GM04504 (cell line): ENCODE data around the gene PXYLP1.

ENCODE experiments used
- DNase-seq: peaks from one replicate; pipeline ENCODE4 v3.0.0-alpha.2; 2012; ENCODE audit warnings: low read depth

Gene PXYLP1

GRCh38 chr3:141273700-141274410 is 42.2 kb downstream of the PXYLP1 start:
- DNase-seq: no peak

GRCh38 chr3:141274411-141275031 is 42.9 kb downstream of the PXYLP1 start:
- DNase-seq: no peak

DNA sequence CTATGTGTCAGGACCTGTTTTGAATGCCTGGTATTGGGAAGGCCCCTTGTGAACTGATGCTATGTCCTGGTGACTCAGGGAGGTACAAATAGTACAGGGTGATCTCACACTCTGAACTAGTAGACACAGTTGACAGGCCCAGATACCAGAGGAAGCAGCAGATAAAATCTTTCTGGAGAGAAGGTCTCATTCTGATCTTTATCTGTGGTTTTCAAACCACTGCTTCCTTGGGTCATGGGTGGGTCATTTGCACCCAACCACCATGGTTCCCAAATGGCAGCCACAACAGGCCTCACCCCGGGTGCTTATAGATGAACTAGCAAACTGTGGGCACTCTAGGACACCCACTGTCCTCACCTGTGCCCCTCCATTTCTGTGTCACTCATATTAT is 43.4 kb downstream of the PXYLP1 start:
- DNase-seq: no peak

DNA sequence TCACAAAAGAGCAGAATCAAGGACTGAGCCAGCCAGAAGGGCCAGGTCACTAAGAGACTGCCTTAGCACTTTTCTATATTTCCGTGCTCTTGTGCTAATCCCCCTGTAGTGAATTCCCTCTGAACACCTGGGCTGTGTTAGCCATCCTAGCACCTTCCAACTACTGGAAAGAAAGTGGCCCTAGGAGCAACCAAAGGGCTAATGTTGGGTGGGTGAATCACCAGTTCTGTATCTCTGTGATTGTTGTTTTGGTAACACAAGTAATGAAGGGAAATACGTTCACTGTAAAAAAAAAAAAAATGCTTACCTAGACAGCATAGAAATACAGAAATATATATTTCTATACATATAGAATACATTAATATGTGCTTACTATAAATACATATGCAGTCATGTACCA is 43.9 kb downstream of the PXYLP1 start:
- no peak for DNase-seq

DNA sequence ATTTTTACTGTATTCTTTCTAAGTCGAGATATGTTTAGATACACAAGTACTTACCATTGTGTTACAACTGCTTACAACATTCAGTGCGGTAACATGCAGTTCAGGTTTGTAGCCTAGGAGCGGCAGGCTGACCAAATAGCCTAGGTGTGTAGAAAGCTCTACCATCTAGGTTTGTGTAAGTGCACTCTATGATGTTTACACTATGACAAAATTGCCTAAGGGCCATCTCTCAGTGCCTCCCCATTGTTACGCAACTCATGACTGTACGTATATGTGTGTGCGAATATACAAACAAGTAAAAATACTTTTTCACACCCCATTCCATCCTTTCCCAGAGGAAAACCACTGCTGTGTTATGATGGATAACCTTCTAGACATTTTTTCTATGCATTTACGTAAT is 44.3 kb downstream of the PXYLP1 start:
- no peak for DNase-seq

DNA sequence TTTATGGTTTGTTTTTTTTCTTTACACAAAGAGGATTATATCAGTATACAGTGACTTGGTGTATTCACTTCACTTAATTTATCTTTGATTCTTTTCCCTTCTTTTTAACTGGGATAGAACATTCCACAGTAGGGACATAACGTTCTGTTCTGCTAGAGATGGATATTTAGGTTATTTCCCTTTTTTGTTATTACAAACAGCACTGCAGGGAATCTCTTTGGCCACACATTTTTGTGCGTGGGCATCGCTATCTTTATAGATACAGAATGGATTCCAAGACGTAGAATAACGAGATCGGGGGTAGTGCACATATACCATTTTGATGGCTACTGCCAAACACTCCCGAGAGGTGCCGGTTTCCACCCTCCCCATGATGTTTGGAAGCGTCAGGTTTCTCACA is 44.8 kb downstream of the PXYLP1 start:
- DNase-seq: no peak

DNA sequence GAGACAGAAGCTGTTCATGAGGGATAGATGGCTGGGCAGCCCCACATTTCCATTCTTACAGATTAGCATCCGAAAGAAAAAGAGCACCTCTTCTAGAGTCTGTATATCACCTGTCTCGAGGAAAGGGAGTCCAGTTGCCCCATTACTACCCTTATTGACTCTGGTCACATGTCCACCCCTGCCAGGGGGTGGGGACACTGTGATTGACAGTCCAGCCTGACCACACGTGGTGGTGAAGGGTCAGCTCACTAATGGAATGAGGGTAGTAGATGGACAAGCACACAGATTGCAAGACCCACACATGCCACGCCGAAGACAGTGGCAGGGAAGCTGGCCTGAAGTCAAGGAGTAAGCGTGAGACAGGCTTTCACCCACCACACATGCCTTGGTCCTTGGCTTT is 45.8 kb downstream of the PXYLP1 start:
- DNase-seq: no peak

DNA sequence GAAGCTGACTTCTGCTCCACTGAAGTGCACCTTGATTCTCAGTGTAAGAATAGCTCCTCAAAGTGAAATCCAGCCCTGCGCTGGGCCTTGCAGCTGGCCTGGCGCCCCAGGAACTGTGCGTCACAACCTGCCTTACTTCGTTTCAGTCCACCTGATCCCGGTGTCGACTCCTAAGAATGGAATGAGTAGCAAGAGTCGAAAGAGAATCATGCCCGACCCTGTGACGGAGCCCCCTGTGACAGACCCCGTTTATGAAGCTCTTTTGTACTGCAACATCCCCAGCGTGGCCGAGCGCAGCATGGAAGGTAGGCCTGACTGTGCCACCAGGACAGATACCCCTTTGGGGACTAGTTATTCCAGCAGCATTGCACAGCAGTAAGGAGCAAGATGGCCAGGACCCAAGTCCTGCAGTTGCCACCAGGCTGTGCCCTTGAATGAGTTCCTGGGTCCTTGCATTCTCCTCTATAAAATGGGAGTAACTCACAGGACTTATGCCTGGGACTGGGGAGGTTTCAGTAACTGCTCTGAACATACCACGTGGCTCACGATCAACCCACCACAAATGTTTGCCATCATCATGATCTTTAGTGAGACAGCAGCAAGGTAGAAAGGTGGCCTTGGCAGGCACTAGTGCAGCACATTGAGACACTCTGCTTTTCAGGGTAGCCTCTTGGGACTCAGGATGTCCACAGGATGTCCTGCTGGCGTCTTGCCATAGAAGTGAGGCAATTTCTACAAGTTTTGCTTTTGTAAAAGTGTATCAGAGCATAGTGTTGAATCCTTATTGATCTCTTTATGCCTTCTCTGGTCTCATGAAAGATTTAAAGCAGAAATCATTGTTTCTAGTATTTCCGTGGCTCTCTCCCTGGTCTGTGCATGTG is 46.8 kb downstream of the PXYLP1 start:
- DNase-seq: no peak

GRCh38 chr3:141279077-141279967 is 47.7 kb downstream of the PXYLP1 start:
- no peak for DNase-seq

DNA sequence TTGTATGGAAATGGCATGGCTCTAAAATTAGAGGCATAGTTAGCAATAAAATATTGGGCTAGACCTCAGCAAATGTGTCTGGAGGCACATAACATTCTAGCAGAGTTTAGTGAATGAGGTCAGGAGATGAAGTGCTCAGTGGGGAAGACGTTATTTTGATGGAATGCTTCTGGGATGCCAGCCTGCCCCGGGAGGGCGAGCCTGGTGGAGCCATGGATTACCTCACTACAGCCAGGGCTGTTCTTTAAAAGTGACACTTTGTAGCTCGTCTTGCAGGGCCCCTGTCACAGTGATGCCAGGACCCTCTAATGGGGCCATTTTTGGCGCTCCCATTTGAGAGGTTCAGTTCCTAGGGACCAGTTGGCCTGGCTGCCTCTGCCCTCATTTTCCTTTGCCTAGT is 48.5 kb downstream of the PXYLP1 start:
- peak; percentile 64 for DNase-seq

GRCh38 chr3:141280690-141281089 is 49.1 kb downstream of the PXYLP1 start:
- no peak for DNase-seq

DNA sequence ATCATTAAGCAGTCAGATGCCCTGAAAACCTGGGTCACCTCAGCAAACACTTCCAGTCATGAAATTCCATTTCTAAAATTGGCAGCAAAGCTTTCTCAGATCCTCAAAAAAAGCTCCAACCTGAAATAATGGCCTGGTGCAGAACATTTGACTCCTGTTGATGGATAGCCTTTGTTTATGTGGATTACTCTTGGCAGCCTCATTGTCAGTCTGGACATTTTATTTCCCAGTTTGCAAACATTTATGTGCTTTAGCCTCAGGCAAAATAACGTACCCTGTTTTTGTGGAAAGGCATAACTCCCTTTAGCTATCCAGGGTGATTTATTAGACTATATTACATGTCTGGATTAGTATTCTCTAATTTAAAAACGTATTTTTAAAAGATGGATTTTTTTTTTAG is 53.9 kb downstream of the PXYLP1 start:
- DNase-seq: no peak

GRCh38 chr3:141286856-141287255 is 55.2 kb downstream of the PXYLP1 start:
- no peak for DNase-seq

DNA sequence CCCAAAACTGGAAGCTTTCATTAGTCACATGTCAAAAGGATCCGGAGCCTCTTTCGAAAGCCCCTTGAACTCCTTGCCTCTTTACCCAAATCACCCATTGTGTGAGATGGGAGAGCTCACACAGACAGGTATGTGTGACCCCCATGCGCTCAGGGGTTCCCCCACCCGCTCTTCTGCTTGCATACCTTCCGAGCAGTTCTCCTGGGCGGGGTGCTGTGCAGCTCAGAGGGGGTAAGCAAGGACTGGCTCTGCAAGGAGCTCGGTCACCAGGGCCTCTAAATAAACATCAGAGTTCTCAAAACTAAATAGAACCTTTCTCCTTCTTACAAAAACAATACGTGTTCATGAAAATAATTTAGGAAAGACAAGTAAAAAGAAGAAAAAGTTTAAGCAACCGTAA is 55.7 kb downstream of the PXYLP1 start:
- DNase-seq: no peak

GRCh38 chr3:141288336-141288990 is 56.8 kb downstream of the PXYLP1 start:
- DNase-seq: no peak

GRCh38 chr3:141289228-141289772 is 57.7 kb downstream of the PXYLP1 start:
- no peak for DNase-seq

GRCh38 chr3:141291559-141292355 is 60.1 kb downstream of the PXYLP1 start:
- DNase-seq: no peak

DNA sequence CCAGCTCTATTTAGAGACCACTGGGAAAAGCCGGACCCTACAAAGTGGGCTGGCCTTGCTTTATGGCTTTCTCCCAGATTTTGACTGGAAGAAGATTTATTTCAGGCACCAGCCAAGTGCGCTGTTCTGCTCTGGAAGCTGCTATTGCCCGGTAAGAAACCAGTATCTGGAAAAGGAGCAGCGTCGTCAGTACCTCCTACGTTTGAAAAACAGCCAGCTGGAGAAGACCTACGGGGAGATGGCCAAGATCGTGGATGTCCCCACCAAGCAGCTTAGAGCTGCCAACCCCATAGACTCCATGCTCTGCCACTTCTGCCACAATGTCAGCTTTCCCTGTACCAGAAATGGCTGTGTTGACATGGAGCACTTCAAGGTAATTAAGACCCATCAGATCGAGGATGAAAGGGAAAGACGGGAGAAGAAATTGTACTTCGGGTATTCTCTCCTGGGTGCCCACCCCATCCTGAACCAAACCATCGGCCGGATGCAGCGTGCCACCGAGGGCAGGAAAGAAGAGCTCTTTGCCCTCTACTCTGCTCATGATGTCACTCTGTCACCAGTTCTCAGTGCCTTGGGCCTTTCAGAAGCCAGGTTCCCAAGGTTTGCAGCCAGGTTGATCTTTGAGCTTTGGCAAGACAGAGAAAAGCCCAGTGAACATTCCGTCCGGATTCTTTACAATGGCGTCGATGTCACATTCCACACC is 60.9 kb downstream of the PXYLP1 start:
- DNase-seq: no peak

DNA sequence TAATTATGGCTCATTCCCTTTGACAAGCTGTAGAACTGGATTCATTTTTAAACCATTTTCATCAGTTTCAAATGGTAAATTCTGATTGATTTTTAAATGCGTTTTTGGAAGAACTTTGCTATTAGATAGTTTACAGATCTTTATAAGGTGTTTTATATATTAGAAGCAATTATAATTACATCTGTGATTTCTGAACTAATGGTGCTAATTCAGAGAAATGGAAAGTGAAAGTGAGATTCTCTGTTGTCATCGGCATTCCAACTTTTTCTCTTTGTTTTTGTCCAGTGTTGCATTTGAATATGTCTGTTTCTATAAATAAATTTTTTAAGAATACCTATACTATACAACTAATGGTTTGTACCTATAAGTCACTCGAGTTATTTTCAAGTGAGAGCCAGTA is 62.7 kb downstream of the PXYLP1 start:
- no peak for DNase-seq

DNA sequence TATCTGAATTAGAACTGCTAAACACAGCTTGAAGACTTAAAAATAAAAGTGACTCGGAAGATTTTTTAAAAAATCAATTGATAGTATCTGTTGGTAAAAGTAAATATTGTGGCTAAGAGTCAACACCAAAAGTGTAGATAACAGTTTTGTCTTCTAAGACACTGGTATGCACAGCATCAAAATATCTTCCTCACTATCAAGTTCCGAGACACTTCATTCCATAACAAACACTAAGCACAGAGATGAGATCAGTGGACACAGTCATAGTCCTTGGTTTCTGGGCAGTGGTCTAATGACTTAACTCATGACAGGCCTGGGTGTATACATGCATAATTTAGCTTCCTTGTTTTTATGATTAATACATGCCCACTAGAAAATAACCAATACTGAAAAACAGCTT is 63.2 kb downstream of the PXYLP1 start:
- DNase-seq: no peak
